C4-2B (cell line): Measurements from ENCODE around the gene LPA.

Experiments
- CTCF ChIP-seq: fragments of 450-650 bp; conservative IDR thresholded peaks from 2 replicates; pipeline ENCODE4 v1.5.1; 2017; ENCODE audit warnings: mild to moderate bottlenecking
- ZFX ChIP-seq: fragments of 450-650 bp; IDR thresholded peaks from 2 replicates; pipeline ENCODE4 v1.6.1; 2017

- TF ChIP-seq CTCF (no peak), ZFX (no peak)
These were observed 33.8 kb upstream of the LPA start for GRCh38 chr6:160697826-160698225.
